Retinal pigment epithelial cell (primary cell): Measurements from ENCODE around the gene RAB27A.

ENCODE experiments used
- DNase-seq: peaks from one replicate; pipeline ENCODE4 v3.0.0-alpha.2; 2010; ENCODE audit warnings: low read depth
- H3K4me3 ChIP-seq: 2 replicates; pipeline ENCODE4 v1.5.1; 2011; ENCODE audit warnings: mild to moderate bottlenecking, low read length, control low read depth, moderate library complexity
- CTCF ChIP-seq: conservative IDR thresholded peaks from 2 replicates; pipeline ENCODE4 v1.5.1; 2011; ENCODE audit warnings: low read depth, low read length, control low read depth, inconsistent platforms

The RAB27A gene

GRCh38 chr15:55239440-55240124 is 50.0 kb downstream of the RAB27A start:
- DNase-seq = no peak
- no peak for TF ChIP-seq CTCF
- no peak overlapping the region for H3K4me3 ChIP-seq

- DNase-seq = no peak
- TF ChIP-seq CTCF = no peak
- H3K4me3 ChIP-seq = no peak overlapping the region
These were observed 50.7 kb downstream of the RAB27A start for GRCh38 chr15:55238877-55239276.

GRCh38 chr15:55237219-55238130 is 52.1 kb downstream of the RAB27A start:
- no peak for TF ChIP-seq CTCF
- no peak for DNase-seq
- H3K4me3 ChIP-seq = no peak overlapping the region

GRCh38 chr15:55235546-55236036 is 54.0 kb downstream of the RAB27A start:
- no peak overlapping the region for H3K4me3 ChIP-seq
- no peak for TF ChIP-seq CTCF
- DNase-seq = no peak

- DNase-seq = no peak
- no peak for TF ChIP-seq CTCF
- no peak overlapping the region for H3K4me3 ChIP-seq
These were observed 54.9 kb downstream of the RAB27A start for GRCh38 chr15:55234800-55235104.

- H3K4me3 ChIP-seq = no peak overlapping the region
- TF ChIP-seq CTCF = no peak
- DNase-seq = no peak
These were observed 55.4 kb downstream of the RAB27A start for GRCh38 chr15:55234104-55234799.
